PC-9 (cell line): Measurements from ENCODE around the gene WAPL.

ENCODE experiments used
- EZH2 ChIP-seq: fragments of 200-600 bp; sonication (generic); IDR thresholded peaks from 2 replicates; pipeline ENCODE4 v1.8.0; 2017; ENCODE audit warnings: antibody characterized with exemption, low read depth
- TF ChIP-seq, protein P1 (sequence below): fragments of 200-600 bp; sonication (generic); conservative IDR thresholded peaks from 2 replicates; pipeline ENCODE4 v1.6.1; 2017; ENCODE audit warnings: mixed run types, antibody characterized with exemption, mild to moderate bottlenecking, moderate library complexity

DNA sequence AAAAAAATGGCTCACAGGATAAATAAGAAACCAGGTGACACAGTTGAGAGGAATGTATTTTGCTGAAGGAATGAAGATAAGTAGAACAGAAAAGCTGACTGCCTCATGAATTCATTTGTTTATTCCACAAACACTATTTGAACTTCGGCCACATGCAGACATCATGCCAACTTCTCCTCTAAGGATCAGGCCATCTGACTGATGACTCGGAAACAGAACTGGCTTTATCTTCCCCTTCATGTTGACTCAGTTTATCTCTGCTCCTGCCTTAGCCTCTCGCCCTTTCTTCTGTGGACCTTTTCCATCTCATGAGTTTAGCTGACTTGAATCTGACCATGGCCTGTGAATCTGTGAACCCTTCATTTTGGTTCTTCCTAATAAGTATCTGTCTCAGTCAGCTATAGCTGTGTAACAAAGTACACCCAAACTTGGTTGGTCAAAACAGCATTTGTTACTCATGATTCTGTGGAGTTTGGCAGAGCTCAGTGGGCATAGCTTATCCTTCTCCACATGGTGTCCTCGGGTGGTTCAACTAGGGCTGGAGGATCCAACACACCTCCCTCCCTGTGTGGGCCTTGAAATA lies 111.0 kb downstream of the WAPL start:
- TF ChIP-seq, protein P1, sequence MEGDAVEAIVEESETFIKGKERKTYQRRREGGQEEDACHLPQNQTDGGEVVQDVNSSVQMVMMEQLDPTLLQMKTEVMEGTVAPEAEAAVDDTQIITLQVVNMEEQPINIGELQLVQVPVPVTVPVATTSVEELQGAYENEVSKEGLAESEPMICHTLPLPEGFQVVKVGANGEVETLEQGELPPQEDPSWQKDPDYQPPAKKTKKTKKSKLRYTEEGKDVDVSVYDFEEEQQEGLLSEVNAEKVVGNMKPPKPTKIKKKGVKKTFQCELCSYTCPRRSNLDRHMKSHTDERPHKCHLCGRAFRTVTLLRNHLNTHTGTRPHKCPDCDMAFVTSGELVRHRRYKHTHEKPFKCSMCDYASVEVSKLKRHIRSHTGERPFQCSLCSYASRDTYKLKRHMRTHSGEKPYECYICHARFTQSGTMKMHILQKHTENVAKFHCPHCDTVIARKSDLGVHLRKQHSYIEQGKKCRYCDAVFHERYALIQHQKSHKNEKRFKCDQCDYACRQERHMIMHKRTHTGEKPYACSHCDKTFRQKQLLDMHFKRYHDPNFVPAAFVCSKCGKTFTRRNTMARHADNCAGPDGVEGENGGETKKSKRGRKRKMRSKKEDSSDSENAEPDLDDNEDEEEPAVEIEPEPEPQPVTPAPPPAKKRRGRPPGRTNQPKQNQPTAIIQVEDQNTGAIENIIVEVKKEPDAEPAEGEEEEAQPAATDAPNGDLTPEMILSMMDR, result no peak
- no peak for TF ChIP-seq EZH2
